Measurements from ENCODE around the gene OR2Z1. TPM values are rescaled to one million over a fixed set of nuclear protein-coding genes. Genes with fewer than 3 reads are reported as not detected.

Gene OR2Z1
- not detected in 2 replicates for total RNA-seq (ENCODE audit: low replicate concordance)

DNA sequence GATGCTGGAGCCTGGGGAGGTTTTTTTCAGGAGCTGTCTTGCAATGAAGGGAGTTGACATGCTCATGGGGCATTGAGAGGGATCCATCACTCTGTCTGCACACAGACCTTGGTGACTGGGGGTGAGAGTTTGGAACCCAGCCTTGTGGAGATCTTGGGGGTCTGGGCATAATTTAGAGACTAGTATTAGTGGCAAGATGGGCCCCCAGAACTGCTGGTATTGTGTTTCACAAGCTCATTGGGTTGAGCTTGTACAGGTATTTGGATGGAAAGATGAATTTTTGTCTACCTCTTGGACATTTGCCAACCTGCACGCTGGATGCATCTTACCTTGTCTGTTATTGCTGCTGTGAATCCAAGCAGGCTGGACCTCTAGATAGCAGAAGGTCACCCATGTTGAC is at the start of gene OR2Z1:
TSS of gene OR2Z1 (plus strand) at position 301 of the 400 bp plus-strand sequence. CDS start 9,395 bp downstream, outside the sequence.
- H3K36me3 ChIP-seq: no peaks in the 10 kb centered on the region
- DNase-seq (ENCODE audit: low spot score): no peak
- Mint-ChIP-seq H3K4me1 (no peaks in the 10 kb centered on the region), H3K36me3 (no peaks in the 10 kb centered on the region), H3K27me3 (ENCODE audit: insufficient read depth, low read depth) (peaks cover 4% of the 10 kb centered on the region), H3K27ac (no peak within 1 kb of the TSS), H3K9me3 (peaks cover 6% of the 10 kb centered on the region), H3K4me3 (no peak within 1 kb of the TSS)
- H3K27ac ChIP-seq: no peak within 1 kb of the TSS
- no peaks in the 10 kb centered on the region for H3F3A ChIP-seq (ENCODE audit: low read depth)
- no peak within 1 kb of the TSS for H3K4me2 ChIP-seq
- no peak within 1 kb of the TSS for H2AFZ ChIP-seq (replicated peaks)
- no peaks in the 10 kb centered on the region for H4K20me1 ChIP-seq (ENCODE audit: low read depth)
- no peaks in the 10 kb centered on the region for H3K4me1 ChIP-seq
- H3K27me3 ChIP-seq: no peaks in the 10 kb centered on the region
- no peaks in the 10 kb centered on the region for H3K9me3 ChIP-seq (ENCODE audit: low read depth)
- H3K79me2 ChIP-seq (ENCODE audit: low read depth): no peaks in the 10 kb centered on the region
- H3K9ac ChIP-seq: no peak within 1 kb of the TSS
- TF ChIP-seq EZH2phosphoT487 (IDR thresholded peaks at IDR 0.05) (no peak), EZH2 (IDR thresholded peaks at IDR 0.05) (no peak)
- TF ChIP-seq, protein P1, sequence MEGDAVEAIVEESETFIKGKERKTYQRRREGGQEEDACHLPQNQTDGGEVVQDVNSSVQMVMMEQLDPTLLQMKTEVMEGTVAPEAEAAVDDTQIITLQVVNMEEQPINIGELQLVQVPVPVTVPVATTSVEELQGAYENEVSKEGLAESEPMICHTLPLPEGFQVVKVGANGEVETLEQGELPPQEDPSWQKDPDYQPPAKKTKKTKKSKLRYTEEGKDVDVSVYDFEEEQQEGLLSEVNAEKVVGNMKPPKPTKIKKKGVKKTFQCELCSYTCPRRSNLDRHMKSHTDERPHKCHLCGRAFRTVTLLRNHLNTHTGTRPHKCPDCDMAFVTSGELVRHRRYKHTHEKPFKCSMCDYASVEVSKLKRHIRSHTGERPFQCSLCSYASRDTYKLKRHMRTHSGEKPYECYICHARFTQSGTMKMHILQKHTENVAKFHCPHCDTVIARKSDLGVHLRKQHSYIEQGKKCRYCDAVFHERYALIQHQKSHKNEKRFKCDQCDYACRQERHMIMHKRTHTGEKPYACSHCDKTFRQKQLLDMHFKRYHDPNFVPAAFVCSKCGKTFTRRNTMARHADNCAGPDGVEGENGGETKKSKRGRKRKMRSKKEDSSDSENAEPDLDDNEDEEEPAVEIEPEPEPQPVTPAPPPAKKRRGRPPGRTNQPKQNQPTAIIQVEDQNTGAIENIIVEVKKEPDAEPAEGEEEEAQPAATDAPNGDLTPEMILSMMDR (IDR thresholded peaks at IDR 0.05): no peak
- no peak within 1 kb of the TSS for H3K4me3 ChIP-seq

DNA sequence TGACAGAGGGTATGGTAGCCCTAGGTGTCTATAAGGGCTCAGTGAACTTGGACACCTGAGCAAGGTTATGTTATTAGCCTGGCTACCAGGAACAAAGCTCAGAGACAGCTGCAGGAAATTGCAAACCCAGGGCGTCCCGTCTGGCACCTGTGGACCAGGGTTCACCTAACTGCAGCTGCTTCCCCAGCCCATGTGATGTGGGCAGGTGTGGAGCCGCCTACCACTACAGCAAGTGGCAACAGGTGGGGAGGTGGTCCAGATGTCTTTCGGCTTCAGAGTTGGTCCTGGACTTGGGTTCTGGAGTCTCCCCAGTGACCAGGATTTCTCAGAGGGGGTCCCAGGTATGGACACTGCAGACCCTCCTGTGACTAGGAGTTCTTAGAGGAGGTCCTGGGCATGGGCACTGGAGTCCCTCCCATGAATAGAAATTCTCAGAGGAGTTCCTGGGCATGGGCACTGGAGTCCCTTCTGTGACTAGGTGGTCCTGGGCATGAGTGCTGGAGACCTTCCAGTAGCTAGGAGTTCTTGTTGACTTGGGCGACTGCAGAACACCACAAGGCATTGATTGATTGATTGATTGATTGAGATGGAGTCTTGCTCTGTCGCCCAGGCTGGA is 48.0 kb upstream of the OR2Z1 start:
- Histone ChIP-seq H3K9me3 (ENCODE audit: low read depth) (no peaks in the 10 kb centered on the region), H3K4me3 (no peak overlapping the region), H2AFZ (replicated peaks) (no peak overlapping the region), H3K36me3 (no peaks in the 10 kb centered on the region), H3F3A (ENCODE audit: low read depth) (no peaks in the 10 kb centered on the region), H3K9ac (no peak overlapping the region), H4K20me1 (ENCODE audit: low read depth) (no peaks in the 10 kb centered on the region), H3K27ac (no peak overlapping the region), H3K4me1 (no peaks in the 10 kb centered on the region), H3K4me2 (no peak overlapping the region), H3K27me3 (no peaks in the 10 kb centered on the region), H3K79me2 (ENCODE audit: low read depth) (no peaks in the 10 kb centered on the region)
- Mint-ChIP-seq H3K4me3 (no peak overlapping the region), H3K9me3 (peaks cover 11% of the 10 kb centered on the region), H3K36me3 (no peaks in the 10 kb centered on the region), H3K27me3 (ENCODE audit: insufficient read depth, low read depth) (peaks cover 9% of the 10 kb centered on the region), H3K27ac (no peak overlapping the region), H3K4me1 (no peaks in the 10 kb centered on the region)
- no peak for TF ChIP-seq EZH2 (IDR thresholded peaks at IDR 0.05)
- no peak for TF ChIP-seq EZH2phosphoT487 (IDR thresholded peaks at IDR 0.05)
- TF ChIP-seq, protein P1 (IDR thresholded peaks at IDR 0.05): no peak
- DNase-seq (ENCODE audit: low spot score): no peak

DNA sequence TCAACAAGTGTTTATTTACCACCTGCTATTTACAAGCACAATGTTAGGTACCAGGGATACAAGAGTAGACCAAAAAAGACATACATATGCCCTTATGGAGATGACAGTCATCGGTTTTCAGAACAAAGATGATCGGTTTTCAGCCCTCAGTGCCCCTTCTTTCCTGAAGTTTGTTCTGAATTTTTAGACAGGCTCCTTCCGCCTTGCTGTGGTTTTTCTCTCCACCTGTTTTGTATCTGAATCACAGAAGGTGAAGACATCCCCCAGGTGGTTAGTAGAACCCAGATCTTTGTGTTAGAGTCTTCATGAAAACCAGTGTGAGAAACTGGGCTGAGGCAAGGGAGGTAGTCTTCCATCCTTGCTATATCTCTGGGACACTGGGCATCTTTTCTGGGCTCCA is 46.4 kb upstream of the OR2Z1 start:
- H3K4me3 Mint-ChIP-seq: no peak overlapping the region
- no peaks in the 10 kb centered on the region for H3K4me1 Mint-ChIP-seq
- H3K27me3 ChIP-seq: no peaks in the 10 kb centered on the region
- H3K4me1 ChIP-seq: no peaks in the 10 kb centered on the region
- H3K27me3 Mint-ChIP-seq (ENCODE audit: insufficient read depth, low read depth): peaks cover 4% of the 10 kb centered on the region
- H3K9me3 ChIP-seq (ENCODE audit: low read depth): no peaks in the 10 kb centered on the region
- no peak overlapping the region for H3K27ac Mint-ChIP-seq
- no peak for DNase-seq (ENCODE audit: low spot score)
- H3K36me3 ChIP-seq: no peaks in the 10 kb centered on the region
- H3F3A ChIP-seq (ENCODE audit: low read depth): no peaks in the 10 kb centered on the region
- no peaks in the 10 kb centered on the region for H4K20me1 ChIP-seq (ENCODE audit: low read depth)
- H3K4me2 ChIP-seq: no peak overlapping the region
- no peak overlapping the region for H3K9ac ChIP-seq
- H3K36me3 Mint-ChIP-seq: no peaks in the 10 kb centered on the region
- peaks cover 11% of the 10 kb centered on the region for H3K9me3 Mint-ChIP-seq
- no peak overlapping the region for H3K4me3 ChIP-seq
- TF ChIP-seq EZH2 (IDR thresholded peaks at IDR 0.05) (no peak), EZH2phosphoT487 (IDR thresholded peaks at IDR 0.05) (no peak)
- TF ChIP-seq, protein P1 (IDR thresholded peaks at IDR 0.05): no peak
- no peak overlapping the region for H2AFZ ChIP-seq (replicated peaks)
- no peak overlapping the region for H3K27ac ChIP-seq
- no peaks in the 10 kb centered on the region for H3K79me2 ChIP-seq (ENCODE audit: low read depth)

Data from neural progenitor cell (in vitro differentiated cells).